ENCODE measurements around the gene SMIM5.

SMIM5 gene

GRCh38 chr17:75610103-75610984 lies 22.9 kb upstream of the SMIM5 start:
- Histone ChIP-seq H3K4me3 (ENCODE audit: low read length) (no peak overlapping the region), H3K9me3 (ENCODE audit: insufficient read depth, low read depth, low read length) (no peaks in the 10 kb centered on the region), H3K27me3 (ENCODE audit: insufficient read depth, low read length) (no peaks in the 10 kb centered on the region), H3K4me1 (ENCODE audit: insufficient read depth, low read length) (no peaks in the 10 kb centered on the region), H3K27ac (ENCODE audit: low read length) (no peak overlapping the region), H3K9ac (ENCODE audit: low read depth, low read length) (no peak overlapping the region), H3K36me3 (ENCODE audit: insufficient read depth, low read depth, low read length) (no peaks in the 10 kb centered on the region)

GRCh38 chr17:75611851-75612429 lies 21.3 kb upstream of the SMIM5 start:
- Histone ChIP-seq H3K27me3 (ENCODE audit: insufficient read depth, low read length) (no peaks in the 10 kb centered on the region), H3K4me1 (ENCODE audit: insufficient read depth, low read length) (no peaks in the 10 kb centered on the region), H3K27ac (ENCODE audit: low read length) (no peak overlapping the region), H3K36me3 (ENCODE audit: insufficient read depth, low read depth, low read length) (no peaks in the 10 kb centered on the region), H3K4me3 (ENCODE audit: low read length) (no peak overlapping the region), H3K9ac (ENCODE audit: low read depth, low read length) (no peak overlapping the region), H3K9me3 (ENCODE audit: insufficient read depth, low read depth, low read length) (no peaks in the 10 kb centered on the region)

- no peaks in the 10 kb centered on the region for H3K4me1 ChIP-seq (ENCODE audit: insufficient read depth, low read length)
- H3K9ac ChIP-seq (ENCODE audit: low read depth, low read length), result no peak overlapping the region
- no peaks in the 10 kb centered on the region for H3K27me3 ChIP-seq (ENCODE audit: insufficient read depth, low read length)
- no peaks in the 10 kb centered on the region for H3K9me3 ChIP-seq (ENCODE audit: insufficient read depth, low read depth, low read length)
- no peaks in the 10 kb centered on the region for H3K36me3 ChIP-seq (ENCODE audit: insufficient read depth, low read depth, low read length)
- no peak overlapping the region for H3K4me3 ChIP-seq (ENCODE audit: low read length)
- no peak overlapping the region for H3K27ac ChIP-seq (ENCODE audit: low read length)
Measured at GRCh38 chr17:75612906-75613626, 20.2 kb upstream of the SMIM5 start.

- Histone ChIP-seq H3K9me3 (ENCODE audit: insufficient read depth, low read depth, low read length) (no peaks in the 10 kb centered on the region), H3K4me3 (ENCODE audit: low read length) (no peak overlapping the region), H3K27ac (ENCODE audit: low read length) (no peak overlapping the region), H3K9ac (ENCODE audit: low read depth, low read length) (no peak overlapping the region), H3K27me3 (ENCODE audit: insufficient read depth, low read length) (no peaks in the 10 kb centered on the region), H3K4me1 (ENCODE audit: insufficient read depth, low read length) (no peaks in the 10 kb centered on the region), H3K36me3 (ENCODE audit: insufficient read depth, low read depth, low read length) (no peaks in the 10 kb centered on the region)
Measured at GRCh38 chr17:75614006-75614405, 19.2 kb upstream of the SMIM5 start.

- Histone ChIP-seq H3K9ac (ENCODE audit: low read depth, low read length) (no peak overlapping the region), H3K27me3 (ENCODE audit: insufficient read depth, low read length) (no peaks in the 10 kb centered on the region), H3K9me3 (ENCODE audit: insufficient read depth, low read depth, low read length) (no peaks in the 10 kb centered on the region), H3K4me3 (ENCODE audit: low read length) (no peak overlapping the region), H3K27ac (ENCODE audit: low read length) (no peak overlapping the region), H3K36me3 (ENCODE audit: insufficient read depth, low read depth, low read length) (no peaks in the 10 kb centered on the region), H3K4me1 (ENCODE audit: insufficient read depth, low read length) (no peaks in the 10 kb centered on the region)
Measured at GRCh38 chr17:75614556-75615270, 18.5 kb upstream of the SMIM5 start.

- no peaks in the 10 kb centered on the region for H3K4me1 ChIP-seq (ENCODE audit: insufficient read depth, low read length)
- H3K9ac ChIP-seq (ENCODE audit: low read depth, low read length), result no peak overlapping the region
- H3K36me3 ChIP-seq (ENCODE audit: insufficient read depth, low read depth, low read length), result no peaks in the 10 kb centered on the region
- no peak overlapping the region for H3K27ac ChIP-seq (ENCODE audit: low read length)
- no peak overlapping the region for H3K4me3 ChIP-seq (ENCODE audit: low read length)
- no peaks in the 10 kb centered on the region for H3K27me3 ChIP-seq (ENCODE audit: insufficient read depth, low read length)
- H3K9me3 ChIP-seq (ENCODE audit: insufficient read depth, low read depth, low read length), result no peaks in the 10 kb centered on the region
Measured at GRCh38 chr17:75615301-75615700, 17.9 kb upstream of the SMIM5 start.

- Histone ChIP-seq H3K9me3 (ENCODE audit: insufficient read depth, low read depth, low read length) (no peaks in the 10 kb centered on the region), H3K27me3 (ENCODE audit: insufficient read depth, low read length) (no peaks in the 10 kb centered on the region; the same call in 1 of the 2 replicates), H3K4me1 (ENCODE audit: insufficient read depth, low read length) (no peaks in the 10 kb centered on the region), H3K9ac (ENCODE audit: low read depth, low read length) (no peak overlapping the region), H3K36me3 (ENCODE audit: insufficient read depth, low read depth, low read length) (no peaks in the 10 kb centered on the region), H3K4me3 (ENCODE audit: low read length) (no peak overlapping the region), H3K27ac (ENCODE audit: low read length) (no peak overlapping the region)
Measured at GRCh38 chr17:75616521-75617122, 16.6 kb upstream of the SMIM5 start.

- Histone ChIP-seq H3K36me3 (ENCODE audit: insufficient read depth, low read depth, low read length) (no peaks in the 10 kb centered on the region), H3K27me3 (ENCODE audit: insufficient read depth, low read length) (no peaks in the 10 kb centered on the region; the same call in 1 of the 2 replicates), H3K9me3 (ENCODE audit: insufficient read depth, low read depth, low read length) (no peaks in the 10 kb centered on the region), H3K4me1 (ENCODE audit: insufficient read depth, low read length) (no peaks in the 10 kb centered on the region), H3K9ac (ENCODE audit: low read depth, low read length) (no peak overlapping the region), H3K4me3 (ENCODE audit: low read length) (no peak overlapping the region), H3K27ac (ENCODE audit: low read length) (no peak overlapping the region)
Measured at GRCh38 chr17:75617218-75617617, 16.0 kb upstream of the SMIM5 start.

- H3K36me3 ChIP-seq (ENCODE audit: insufficient read depth, low read depth, low read length), result no peaks in the 10 kb centered on the region
- no peak overlapping the region for H3K4me3 ChIP-seq (ENCODE audit: low read length)
- H3K27me3 ChIP-seq (ENCODE audit: insufficient read depth, low read length), result no peaks in the 10 kb centered on the region; the same call in 1 of the 2 replicates
- H3K4me1 ChIP-seq (ENCODE audit: insufficient read depth, low read length), result no peaks in the 10 kb centered on the region
- H3K9me3 ChIP-seq (ENCODE audit: insufficient read depth, low read depth, low read length), result no peaks in the 10 kb centered on the region
- no peak overlapping the region for H3K9ac ChIP-seq (ENCODE audit: low read depth, low read length)
- H3K27ac ChIP-seq (ENCODE audit: low read length), result no peak overlapping the region
Measured at GRCh38 chr17:75617675-75618074, 15.6 kb upstream of the SMIM5 start.

GRCh38 chr17:75619506-75620431 lies 13.5 kb upstream of the SMIM5 start:
- Histone ChIP-seq H3K9ac (ENCODE audit: low read depth, low read length) (no peak overlapping the region), H3K36me3 (ENCODE audit: insufficient read depth, low read depth, low read length) (no peaks in the 10 kb centered on the region), H3K27me3 (ENCODE audit: insufficient read depth, low read length) (no peaks in the 10 kb centered on the region; the same call in 1 of the 2 replicates), H3K27ac (ENCODE audit: low read length) (no peak overlapping the region), H3K4me1 (ENCODE audit: insufficient read depth, low read length) (no peaks in the 10 kb centered on the region), H3K4me3 (ENCODE audit: low read length) (no peak overlapping the region), H3K9me3 (ENCODE audit: insufficient read depth, low read depth, low read length) (no peaks in the 10 kb centered on the region)
